Measurements from ENCODE around the gene SPTBN1. TPM values are rescaled to one million over a fixed set of nuclear protein-coding genes. Genes with fewer than 3 reads are reported as not detected.
A peak's percentile ranks its signal among the peaks of the same experiment; 100 is the strongest.

SPTBN1 gene
- total and polyA plus RNA-seq, 9 of the 15 experiments (the other 6 are each of a cell fraction or from before 2014, with no cell fraction given), result 8.9 to 66.8 (median 31.4) TPM

DNA sequence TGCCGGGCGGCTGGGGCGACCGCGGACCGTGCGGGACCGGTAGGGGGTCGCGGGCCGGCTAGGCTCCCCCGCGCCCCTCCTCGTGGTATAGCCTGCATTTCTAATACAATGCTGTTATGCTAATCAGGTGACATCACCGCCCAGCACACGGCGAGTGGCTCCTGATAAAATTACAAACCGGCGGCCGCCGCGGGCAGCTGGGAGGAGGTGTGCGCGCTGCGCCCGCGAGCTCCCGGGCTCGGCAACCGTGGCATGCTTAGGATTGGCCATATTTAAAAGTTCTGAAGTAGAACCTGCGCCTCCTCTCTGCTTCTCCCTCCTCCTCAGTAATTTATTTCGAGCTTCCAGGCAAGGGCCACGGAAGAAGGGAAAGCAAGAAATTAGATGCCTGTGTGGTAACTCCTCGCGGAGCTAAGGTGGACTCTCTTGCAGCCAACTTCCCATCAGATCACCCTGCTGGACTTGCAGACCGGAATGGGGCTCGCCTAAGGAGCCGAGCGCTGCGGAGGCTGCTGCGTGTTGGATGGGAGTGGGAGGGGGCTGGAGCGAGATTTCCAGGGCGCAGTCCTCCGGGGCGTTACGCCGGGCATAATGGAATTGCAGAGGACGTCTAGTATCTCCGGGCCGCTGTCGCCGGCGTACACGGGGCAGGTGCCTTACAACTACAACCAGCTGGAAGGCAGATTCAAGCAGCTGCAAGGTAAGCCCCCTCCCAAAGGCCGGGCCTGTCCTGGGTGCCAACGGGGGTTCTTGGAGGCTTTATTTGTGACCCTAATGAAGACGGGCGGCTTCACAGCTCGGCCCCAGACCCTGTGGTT lies 102.3 kb downstream of the SPTBN1 start (continued):
- TF ChIP-seq, protein P1, sequence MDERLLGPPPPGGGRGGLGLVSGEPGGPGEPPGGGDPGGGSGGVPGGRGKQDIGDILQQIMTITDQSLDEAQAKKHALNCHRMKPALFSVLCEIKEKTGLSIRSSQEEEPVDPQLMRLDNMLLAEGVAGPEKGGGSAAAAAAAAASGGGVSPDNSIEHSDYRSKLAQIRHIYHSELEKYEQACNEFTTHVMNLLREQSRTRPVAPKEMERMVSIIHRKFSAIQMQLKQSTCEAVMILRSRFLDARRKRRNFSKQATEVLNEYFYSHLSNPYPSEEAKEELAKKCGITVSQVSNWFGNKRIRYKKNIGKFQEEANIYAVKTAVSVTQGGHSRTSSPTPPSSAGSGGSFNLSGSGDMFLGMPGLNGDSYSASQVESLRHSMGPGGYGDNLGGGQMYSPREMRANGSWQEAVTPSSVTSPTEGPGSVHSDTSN (CRISPR knock-in tag; IDR thresholded peaks at IDR 0.05; ENCODE audit: low read depth), result no peak
- TF ChIP-seq, protein P1 (tag; conservative IDR thresholded peaks at IDR 0.05; ENCODE audit: low read depth), result no peak
- TF ChIP-seq, protein P2, sequence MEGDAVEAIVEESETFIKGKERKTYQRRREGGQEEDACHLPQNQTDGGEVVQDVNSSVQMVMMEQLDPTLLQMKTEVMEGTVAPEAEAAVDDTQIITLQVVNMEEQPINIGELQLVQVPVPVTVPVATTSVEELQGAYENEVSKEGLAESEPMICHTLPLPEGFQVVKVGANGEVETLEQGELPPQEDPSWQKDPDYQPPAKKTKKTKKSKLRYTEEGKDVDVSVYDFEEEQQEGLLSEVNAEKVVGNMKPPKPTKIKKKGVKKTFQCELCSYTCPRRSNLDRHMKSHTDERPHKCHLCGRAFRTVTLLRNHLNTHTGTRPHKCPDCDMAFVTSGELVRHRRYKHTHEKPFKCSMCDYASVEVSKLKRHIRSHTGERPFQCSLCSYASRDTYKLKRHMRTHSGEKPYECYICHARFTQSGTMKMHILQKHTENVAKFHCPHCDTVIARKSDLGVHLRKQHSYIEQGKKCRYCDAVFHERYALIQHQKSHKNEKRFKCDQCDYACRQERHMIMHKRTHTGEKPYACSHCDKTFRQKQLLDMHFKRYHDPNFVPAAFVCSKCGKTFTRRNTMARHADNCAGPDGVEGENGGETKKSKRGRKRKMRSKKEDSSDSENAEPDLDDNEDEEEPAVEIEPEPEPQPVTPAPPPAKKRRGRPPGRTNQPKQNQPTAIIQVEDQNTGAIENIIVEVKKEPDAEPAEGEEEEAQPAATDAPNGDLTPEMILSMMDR (IDR thresholded peaks at IDR 0.05 in 2 of 3, conservative IDR thresholded peaks at IDR 0.05 in 1 of 3; ENCODE audit: insufficient read depth in 2 of 3, low read depth in 1 of 3, low read length in 3 of 3), result no peak
- TF ChIP-seq ZNF436 (CRISPR knock-in tag; IDR thresholded peaks at IDR 0.05) (no peak), SETDB1 (IDR thresholded peaks at IDR 0.05; ENCODE audit: low read length) (no peak), HCFC1 (IDR thresholded peaks at IDR 0.05; ENCODE audit: low read depth, low read length) (no peak), PHF20 (IDR thresholded peaks at IDR 0.05; ENCODE audit: partially characterized antibody) (no peak), TCF3 (CRISPR knock-in tag; IDR thresholded peaks at IDR 0.05) (no peak; the same call in 1 of the 2 replicates), YBX1 (IDR thresholded peaks at IDR 0.05) (no peak), HMBOX1 (IDR thresholded peaks at IDR 0.05) (no peak; the same call in 1 of the 2 replicates), BHLHE40 (IDR thresholded peaks at IDR 0.05; ENCODE audit: low read length) (peak; percentile 40), ZNF780A (CRISPR knock-in tag; IDR thresholded peaks at IDR 0.05) (no peak), ZNF140 (CRISPR knock-in tag; IDR thresholded peaks at IDR 0.05) (no peak), HNRNPL (IDR thresholded peaks at IDR 0.05; ENCODE audit: low read depth, low read length) (no peak), POLR2G (IDR thresholded peaks at IDR 0.05; ENCODE audit: low read depth, low read length) (peak; percentile 89), ZC3H4 (CRISPR knock-in tag; IDR thresholded peaks at IDR 0.05; ENCODE audit: borderline replicate concordance) (no peak; the same call in 1 of the 2 replicates), SFPQ (IDR thresholded peaks at IDR 0.05; ENCODE audit: low read depth, low read length) (no peak), ELF2 (CRISPR knock-in tag; IDR thresholded peaks at IDR 0.05) (peak; percentile 32; the same call in 1 of the 2 replicates), SAFB2 (IDR thresholded peaks at IDR 0.05; ENCODE audit: borderline replicate concordance, low read depth, low read length, severe bottlenecking) (no peak), NR2F6 (CRISPR knock-in tag; IDR thresholded peaks at IDR 0.05) (no peak)

Measured in K562 (cell line).